Keratinocyte (primary cell): Measurements from ENCODE around the gene B3GNT9.

Experiments used
- EZH2 ChIP-seq: IDR thresholded peaks from one replicate; pipeline ENCODE4 v1.6.1; 2012; ENCODE audit warnings: inconsistent platforms, mild to moderate bottlenecking, low read length, moderate library complexity
- TF ChIP-seq, protein P1 (sequence below), 3 experiments: IDR thresholded peaks in 1 of 3; conservative IDR thresholded peaks in 1 of 3; optimal IDR thresholded peaks in 1 of 3; 2 replicates in 2 of 3; 3 replicates in 1 of 3; pipeline versions ENCODE3 to v1.5.1; 2011; ENCODE audit warnings: low read length in 3 of 3, mild to moderate bottlenecking in 3 of 3, moderate library complexity in 2 of 3, control low read depth in 1 of 3, inconsistent platforms in 1 of 3; ENCODE audit not compliant: insufficient read depth in 2 of 3; ENCODE audit errors: extremely low read depth in 1 of 3

DNA sequence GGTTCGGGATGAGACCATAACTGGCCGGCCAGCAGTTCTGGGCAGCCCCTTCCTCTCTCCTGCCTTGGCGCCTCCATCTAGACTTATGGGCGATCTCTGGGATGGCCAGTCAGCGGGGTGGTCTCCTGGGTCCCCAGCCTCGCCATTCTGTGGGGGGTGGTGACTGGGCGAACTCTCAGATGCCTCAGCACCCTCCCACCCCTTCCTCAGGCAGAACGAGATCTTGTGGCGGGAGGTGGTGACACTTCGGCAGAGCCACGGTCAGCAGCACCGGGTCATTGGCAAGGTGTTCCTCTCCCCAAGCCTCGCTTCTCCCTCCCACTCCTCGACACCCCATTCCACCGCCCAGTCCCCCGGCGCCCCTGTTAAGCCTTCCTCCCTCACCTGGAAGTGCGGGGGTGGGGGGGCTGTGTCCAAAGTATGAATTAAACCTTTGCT, 15.3 kb upstream of the B3GNT9 start:
- TF ChIP-seq, protein P1, sequence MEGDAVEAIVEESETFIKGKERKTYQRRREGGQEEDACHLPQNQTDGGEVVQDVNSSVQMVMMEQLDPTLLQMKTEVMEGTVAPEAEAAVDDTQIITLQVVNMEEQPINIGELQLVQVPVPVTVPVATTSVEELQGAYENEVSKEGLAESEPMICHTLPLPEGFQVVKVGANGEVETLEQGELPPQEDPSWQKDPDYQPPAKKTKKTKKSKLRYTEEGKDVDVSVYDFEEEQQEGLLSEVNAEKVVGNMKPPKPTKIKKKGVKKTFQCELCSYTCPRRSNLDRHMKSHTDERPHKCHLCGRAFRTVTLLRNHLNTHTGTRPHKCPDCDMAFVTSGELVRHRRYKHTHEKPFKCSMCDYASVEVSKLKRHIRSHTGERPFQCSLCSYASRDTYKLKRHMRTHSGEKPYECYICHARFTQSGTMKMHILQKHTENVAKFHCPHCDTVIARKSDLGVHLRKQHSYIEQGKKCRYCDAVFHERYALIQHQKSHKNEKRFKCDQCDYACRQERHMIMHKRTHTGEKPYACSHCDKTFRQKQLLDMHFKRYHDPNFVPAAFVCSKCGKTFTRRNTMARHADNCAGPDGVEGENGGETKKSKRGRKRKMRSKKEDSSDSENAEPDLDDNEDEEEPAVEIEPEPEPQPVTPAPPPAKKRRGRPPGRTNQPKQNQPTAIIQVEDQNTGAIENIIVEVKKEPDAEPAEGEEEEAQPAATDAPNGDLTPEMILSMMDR (optimal IDR thresholded peaks at IDR 0.05 in 1 of 3, IDR thresholded peaks at IDR 0.05 in 1 of 3, conservative IDR thresholded peaks at IDR 0.05 in 1 of 3; ENCODE audit: extremely low read depth in 1 of 3, insufficient read depth in 2 of 3, low read length in 3 of 3) = no peak
- TF ChIP-seq EZH2 = no peak
